HUES6 (cell line): ENCODE data around the gene ARHGAP12.

Experiments used
- H3K27ac ChIP-seq: 2 replicates; pipeline ENCODE4 v1.7.0; 2013; ENCODE audit warnings: low read depth, mild to moderate bottlenecking, low read length, inconsistent platforms
- H3K27me3 ChIP-seq: 2 replicates; pipeline ENCODE4 v1.6.1; 2013; ENCODE audit warnings: low read length; ENCODE audit not compliant: control insufficient read depth, insufficient read depth
- H3K36me3 ChIP-seq: 2 replicates; pipeline ENCODE4 v1.6.1; 2013; ENCODE audit warnings: low read length; ENCODE audit not compliant: control insufficient read depth, insufficient read depth
- H3K4me1 ChIP-seq: 2 replicates; pipeline ENCODE4 v1.6.1; 2013; ENCODE audit warnings: low read length; ENCODE audit not compliant: control insufficient read depth, insufficient read depth
- H3K4me3 ChIP-seq: 2 replicates; pipeline ENCODE4 v1.5.1; 2013; ENCODE audit warnings: low read depth, low read length
- H3K9ac ChIP-seq: one replicate; pipeline ENCODE4 v1.6.1; 2013; ENCODE audit warnings: mild to moderate bottlenecking, low read length
- H3K9me3 ChIP-seq: 2 replicates; pipeline ENCODE4 v1.6.1; 2013; ENCODE audit warnings: low read depth, low read length; ENCODE audit not compliant: control insufficient read depth, insufficient read depth

The ARHGAP12 gene

DNA sequence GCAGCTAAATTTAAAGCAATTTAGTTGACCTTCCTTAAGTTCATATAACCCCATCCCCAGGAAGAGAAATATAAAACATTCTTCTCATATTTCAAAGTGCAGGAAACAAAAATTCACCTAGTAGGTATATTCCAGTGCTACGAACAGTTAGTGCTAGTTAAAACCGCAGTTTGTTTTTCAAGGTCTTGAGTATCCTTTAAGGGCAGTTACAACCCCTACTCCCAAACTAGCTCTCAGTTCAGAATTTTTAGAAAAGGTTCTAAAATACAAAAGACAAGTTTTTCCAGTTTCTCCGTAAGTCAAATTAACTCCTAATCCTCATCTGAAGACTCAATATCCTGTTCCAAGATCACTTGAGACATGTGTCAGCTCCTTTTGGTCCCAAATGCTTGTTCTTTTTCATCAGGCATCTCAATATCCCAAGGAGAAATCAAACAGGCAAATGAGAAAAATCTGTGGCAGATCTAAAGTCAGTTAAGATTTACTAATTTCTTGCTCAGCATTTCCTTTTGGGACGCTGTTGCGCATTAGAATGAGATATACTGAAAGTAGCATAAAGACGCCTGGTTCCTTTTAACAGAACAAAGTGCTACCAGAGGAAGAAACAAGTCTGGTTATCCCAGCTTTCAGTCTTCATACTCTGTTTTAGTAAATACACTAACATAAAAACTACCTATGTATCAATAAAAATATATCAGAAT is 51.8 kb downstream of the ARHGAP12 start:
- Histone ChIP-seq H3K27me3 (no peaks in the 10 kb centered on the region), H3K4me1 (peaks cover 11% of the 10 kb centered on the region), H3K36me3 (no peaks in the 10 kb centered on the region), H3K4me3 (no peak overlapping the region), H3K9me3 (no peaks in the 10 kb centered on the region), H3K27ac (no peak overlapping the region), H3K9ac (no peak overlapping the region)

DNA sequence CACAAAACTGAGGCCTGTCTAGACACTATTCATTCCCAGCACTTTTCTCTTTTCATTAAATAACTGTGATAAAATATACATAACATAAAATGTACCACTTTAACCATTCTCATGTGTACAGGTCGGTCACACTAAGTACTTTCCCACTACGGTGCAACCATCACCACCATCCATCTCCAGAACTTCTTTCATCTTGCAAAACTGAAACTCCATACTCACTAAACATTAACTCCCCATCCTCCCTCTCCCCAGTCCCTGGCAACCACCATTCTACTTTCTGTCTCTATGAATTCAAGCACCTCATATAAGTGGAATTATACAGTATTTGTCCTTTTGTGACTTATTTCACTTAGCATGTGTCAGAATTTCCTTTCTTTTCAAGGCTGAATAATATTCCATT is 53.0 kb downstream of the ARHGAP12 start:
- Histone ChIP-seq H3K4me1 (peaks cover 22% of the 10 kb centered on the region), H3K27ac (no peak overlapping the region), H3K4me3 (no peak overlapping the region), H3K27me3 (no peaks in the 10 kb centered on the region), H3K9me3 (no peaks in the 10 kb centered on the region), H3K36me3 (no peaks in the 10 kb centered on the region), H3K9ac (no peak overlapping the region)

GRCh38 chr10:31873724-31874123 is 54.9 kb downstream of the ARHGAP12 start:
- H3K9me3 ChIP-seq, result no peaks in the 10 kb centered on the region
- no peaks in the 10 kb centered on the region for H3K36me3 ChIP-seq
- H3K9ac ChIP-seq, result no peak overlapping the region
- no peak overlapping the region for H3K27ac ChIP-seq
- no peaks in the 10 kb centered on the region for H3K27me3 ChIP-seq
- peaks cover 22% of the 10 kb centered on the region for H3K4me1 ChIP-seq
- H3K4me3 ChIP-seq, result no peak overlapping the region

DNA sequence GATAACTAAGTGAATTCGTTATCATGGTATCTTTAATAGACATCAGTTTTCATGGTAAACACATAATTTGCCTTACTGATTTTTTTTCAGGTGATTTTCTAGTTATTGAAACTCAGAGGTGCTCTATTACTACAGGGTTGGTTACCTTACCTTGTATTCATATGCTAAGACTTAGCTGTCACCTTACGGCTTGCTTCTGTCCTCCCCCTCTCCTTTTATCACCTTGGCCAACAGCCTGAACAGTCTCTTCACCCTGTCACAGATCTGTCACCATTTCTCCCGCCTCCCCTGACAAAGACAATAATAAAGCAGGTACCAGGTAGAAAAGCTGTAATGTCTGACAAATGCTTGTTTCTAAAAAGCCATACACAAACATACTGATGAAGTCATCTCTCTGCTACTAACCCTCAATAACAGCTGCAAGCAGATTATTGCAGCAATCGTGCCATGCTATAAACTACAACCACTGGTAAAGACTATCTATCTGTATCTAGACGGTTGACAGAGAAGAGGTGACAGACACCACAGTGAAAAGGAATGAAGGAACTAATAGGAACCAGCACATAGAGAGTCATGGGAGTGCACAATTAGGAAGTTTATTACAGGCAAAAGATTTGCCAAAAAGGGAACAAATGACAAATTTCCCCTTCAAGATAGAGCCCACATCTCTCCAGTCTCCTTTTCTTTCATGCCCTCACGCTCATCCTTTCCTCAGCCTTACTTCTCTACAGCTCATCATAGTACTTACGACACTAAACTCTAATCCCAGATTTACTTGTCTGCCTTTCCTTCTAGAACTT is 57.2 kb downstream of the ARHGAP12 start:
- H3K36me3 ChIP-seq, result no peaks in the 10 kb centered on the region
- H3K4me3 ChIP-seq, result no peak overlapping the region
- H3K27me3 ChIP-seq, result no peaks in the 10 kb centered on the region
- no peaks in the 10 kb centered on the region for H3K9me3 ChIP-seq
- peaks cover 18% of the 10 kb centered on the region for H3K4me1 ChIP-seq
- no peak overlapping the region for H3K9ac ChIP-seq
- no peak overlapping the region for H3K27ac ChIP-seq

DNA sequence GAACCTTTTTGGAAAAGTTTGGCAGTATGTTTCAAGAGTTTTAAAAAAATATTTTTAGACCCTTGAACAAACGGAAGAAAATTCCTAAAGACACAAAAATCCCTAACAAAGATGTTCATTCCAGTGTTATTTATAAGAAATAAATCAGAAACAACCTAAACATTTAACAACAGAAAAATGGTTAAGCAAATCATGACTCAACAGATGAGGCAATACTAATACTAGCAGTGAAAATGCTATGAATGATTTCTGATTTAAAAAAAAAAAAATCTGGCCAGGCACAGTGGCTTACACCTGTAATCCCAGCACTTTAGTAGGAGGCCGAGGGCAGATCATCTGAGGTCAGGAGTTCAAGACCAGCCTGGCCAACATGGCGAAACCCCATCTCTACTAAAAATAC is 61.0 kb downstream of the ARHGAP12 start:
- no peaks in the 10 kb centered on the region for H3K27me3 ChIP-seq
- no peak overlapping the region for H3K9ac ChIP-seq
- no peak overlapping the region for H3K27ac ChIP-seq
- H3K9me3 ChIP-seq, result no peaks in the 10 kb centered on the region
- no peak overlapping the region for H3K4me3 ChIP-seq
- no peaks in the 10 kb centered on the region for H3K36me3 ChIP-seq
- peaks cover 36% of the 10 kb centered on the region for H3K4me1 ChIP-seq

GRCh38 chr10:31866118-31866670 is 62.4 kb downstream of the ARHGAP12 start:
- Histone ChIP-seq H3K9me3 (no peaks in the 10 kb centered on the region), H3K4me1 (peaks cover 26% of the 10 kb centered on the region), H3K27me3 (no peaks in the 10 kb centered on the region), H3K27ac (no peak overlapping the region), H3K36me3 (peaks cover 3% of the 10 kb centered on the region; the same call in 1 of the 2 replicates), H3K9ac (no peak overlapping the region), H3K4me3 (no peak overlapping the region)

DNA sequence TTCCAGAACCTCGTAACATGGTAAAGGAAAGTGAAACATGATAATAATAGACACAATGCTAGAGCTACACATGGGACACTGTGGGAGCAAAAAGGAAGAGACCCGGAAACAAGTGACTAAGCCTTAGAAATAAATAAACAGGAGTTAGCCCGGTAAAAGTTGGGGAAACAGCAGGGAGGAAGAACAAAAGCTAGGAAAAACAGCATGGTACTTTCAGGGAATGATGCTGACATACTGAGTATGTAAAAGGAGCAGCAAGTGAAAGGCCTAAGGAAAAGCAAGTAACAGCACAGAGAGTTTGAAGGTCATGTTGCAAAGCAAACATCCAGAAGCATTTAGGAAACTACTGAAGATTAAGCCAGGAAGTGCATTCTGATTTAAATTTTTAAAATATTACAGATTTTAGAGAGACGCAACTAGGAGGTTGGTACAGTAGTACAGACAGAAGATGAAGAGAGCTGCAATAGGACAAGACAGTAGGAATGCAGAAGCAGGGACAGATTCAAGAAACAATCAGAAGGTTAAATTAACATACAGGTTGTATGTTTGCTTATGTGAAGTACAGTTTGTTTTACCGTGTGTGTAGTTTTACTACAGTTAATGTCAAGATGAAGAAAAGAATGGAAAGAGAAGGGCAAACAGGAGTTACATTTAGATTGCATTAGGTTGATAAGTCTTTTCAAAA is 63.7 kb downstream of the ARHGAP12 start:
- Histone ChIP-seq H3K36me3 (peaks cover 8% of the 10 kb centered on the region; the same call in 1 of the 2 replicates), H3K4me3 (0 out of 2 replicates have a peak overlapping the region, but pooled peaks have one; percentile 22), H3K27ac (0 out of 2 replicates have a peak overlapping the region, but pooled peaks have one; percentile 4), H3K9me3 (no peaks in the 10 kb centered on the region), H3K4me1 (peaks cover 21% of the 10 kb centered on the region), H3K27me3 (no peaks in the 10 kb centered on the region), H3K9ac (no peak overlapping the region)

DNA sequence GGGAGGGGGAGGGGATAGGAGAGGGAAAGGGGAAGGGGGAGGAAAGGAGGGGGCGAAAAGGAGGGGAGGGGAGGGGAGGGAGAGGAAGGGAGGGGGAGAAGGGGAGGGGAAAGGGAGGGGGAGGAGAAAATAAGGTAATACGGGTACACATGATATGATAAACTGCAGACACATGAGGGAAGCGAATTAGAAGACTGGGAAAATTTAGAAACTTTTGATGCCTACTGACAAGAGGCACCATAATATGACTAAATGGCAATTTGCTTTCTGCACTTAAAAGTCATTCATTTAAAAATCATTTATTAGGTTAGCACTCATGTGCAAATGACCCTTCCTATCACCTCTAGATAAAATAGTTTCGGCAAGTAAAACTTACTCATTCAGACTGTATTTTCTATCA is 73.6 kb downstream of the ARHGAP12 start:
- Histone ChIP-seq H3K4me1 (0 out of 2 replicates have a peak, but pooled peaks cover 3% of the 10 kb centered on the region), H3K9me3 (no peaks in the 10 kb centered on the region), H3K27me3 (no peaks in the 10 kb centered on the region), H3K27ac (no peak overlapping the region), H3K4me3 (no peak overlapping the region), H3K9ac (no peak overlapping the region), H3K36me3 (peaks cover 6% of the 10 kb centered on the region; the same call in 1 of the 2 replicates)

GRCh38 chr10:31853629-31854028 is 75.0 kb downstream of the ARHGAP12 start:
- Histone ChIP-seq H3K27me3 (no peaks in the 10 kb centered on the region), H3K27ac (no peak overlapping the region)

GRCh38 chr10:31851216-31851615 is 77.4 kb downstream of the ARHGAP12 start:
- H3K4me1 ChIP-seq, result no peaks in the 10 kb centered on the region
- no peak overlapping the region for H3K27ac ChIP-seq
- H3K27me3 ChIP-seq, result no peaks in the 10 kb centered on the region
- no peaks in the 10 kb centered on the region for H3K9me3 ChIP-seq
- no peaks in the 10 kb centered on the region for H3K36me3 ChIP-seq
- no peak overlapping the region for H3K9ac ChIP-seq
- H3K4me3 ChIP-seq, result no peak overlapping the region

More at GRCh38 chr10:31853629-31854028, 75.0 kb downstream of the ARHGAP12 start:
- peaks cover 1% of the 10 kb centered on the region; the same call in 1 of the 2 replicates for H3K36me3 ChIP-seq
- no peak overlapping the region for H3K4me3 ChIP-seq
- no peak overlapping the region for H3K9ac ChIP-seq
- H3K4me1 ChIP-seq, result 0 out of 2 replicates have a peak, but pooled peaks cover under 1% of the 10 kb centered on the region
- no peaks in the 10 kb centered on the region for H3K9me3 ChIP-seq
